Measurements from ENCODE around the gene MEF2A.
"Not testable (repeated sequence)": the region's sequence is repeated elsewhere in the genome, so short reads cannot be mapped to it uniquely, and the experiment has no call there.

The MEF2A gene

DNA sequence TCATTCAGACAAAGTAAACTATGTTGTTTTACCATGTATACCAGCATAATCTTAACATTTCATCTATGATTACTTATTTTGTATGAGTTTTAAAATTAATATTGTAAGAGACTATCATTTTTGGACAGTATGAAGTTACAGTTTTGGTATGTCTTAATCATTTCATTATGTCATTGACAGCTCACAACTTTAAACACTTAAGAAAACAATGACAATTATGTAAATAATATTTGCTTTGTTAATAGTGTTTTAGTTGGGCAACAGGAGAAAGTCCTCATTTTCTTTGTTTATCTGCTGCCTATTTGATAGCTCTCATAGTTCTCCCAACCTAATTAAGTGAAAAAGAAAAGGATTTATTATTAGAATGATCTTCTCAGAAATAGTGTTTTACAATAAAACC, 80.2 kb downstream of the MEF2A start:
- DNase-seq (ENCODE audit: low read depth in 3 of 3): no peak

DNA sequence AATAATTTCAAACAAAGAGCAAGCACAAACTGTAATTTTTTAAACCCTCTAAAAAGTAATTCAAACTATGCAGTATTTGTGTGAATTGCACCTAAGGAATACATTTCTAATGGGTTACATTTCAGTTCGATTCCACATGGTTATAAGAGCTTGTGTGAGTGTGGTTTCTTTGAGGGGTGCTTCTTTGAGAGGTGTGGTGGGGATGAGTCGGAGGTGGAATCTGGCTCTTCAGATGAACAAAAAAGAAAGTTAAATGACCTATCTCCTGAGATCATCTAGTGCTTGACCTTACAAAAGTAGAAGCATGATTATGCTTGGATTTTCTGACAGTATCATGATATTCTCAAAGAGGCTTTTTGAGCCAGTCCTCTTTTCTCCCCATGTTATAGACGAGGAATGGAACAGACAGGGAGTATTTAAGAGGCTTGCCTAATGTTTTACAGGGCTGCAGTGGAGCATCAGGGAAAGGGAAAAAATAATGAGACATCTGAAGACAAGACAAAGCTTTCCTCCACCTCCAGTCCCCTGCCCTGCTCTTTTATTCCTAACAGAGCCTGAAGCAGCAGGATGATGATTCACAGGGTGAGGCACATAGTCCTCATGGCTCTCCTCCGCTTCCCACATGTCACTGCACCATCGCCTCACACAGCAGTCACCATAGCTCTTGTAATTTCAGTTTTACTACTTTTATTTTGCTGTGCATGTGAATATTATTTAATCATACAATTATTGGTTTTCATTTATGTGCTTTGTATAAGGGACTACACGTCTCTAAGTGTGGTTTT, 85.4 kb downstream of the MEF2A start:
- no peak for DNase-seq (ENCODE audit: low read depth in 3 of 3)

DNA sequence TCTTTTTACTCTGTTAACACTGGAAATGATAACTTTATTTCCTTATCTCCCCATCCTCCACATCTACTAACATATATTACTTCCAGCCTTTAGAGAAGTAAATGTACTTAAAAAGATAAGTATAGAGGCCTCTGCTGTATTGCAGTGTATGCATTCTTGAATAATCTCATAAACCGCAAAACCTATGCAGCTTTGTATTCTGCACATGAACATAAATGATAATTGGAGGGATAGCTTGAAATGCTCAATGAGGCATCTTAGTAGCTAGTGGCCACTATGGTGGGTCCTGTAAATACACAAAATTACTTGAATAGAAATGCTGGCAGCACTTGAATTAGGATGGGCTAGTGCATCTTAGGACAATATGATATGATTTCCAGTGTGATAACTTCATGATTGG, 90.4 kb downstream of the MEF2A start:
- no peak for DNase-seq (ENCODE audit: low read depth in 3 of 3)

DNA sequence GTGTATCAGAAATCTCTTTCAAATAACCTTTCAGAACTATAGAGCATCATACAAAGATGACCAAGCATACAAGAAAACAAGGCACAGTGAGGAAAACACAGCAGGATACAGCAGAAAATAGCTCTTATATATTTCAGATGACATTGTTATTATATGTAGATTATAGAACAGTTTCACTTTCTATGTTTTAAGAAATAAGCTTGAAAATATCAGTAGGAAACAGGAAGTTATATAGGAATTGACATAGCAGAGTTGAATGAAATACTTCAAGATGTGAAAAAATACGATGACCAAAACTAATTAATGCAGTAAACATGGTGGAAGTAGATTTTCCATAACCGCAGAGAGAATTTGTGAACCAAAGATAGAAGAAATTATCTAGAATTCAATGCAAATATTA, 92.2 kb downstream of the MEF2A start:
- no peak for DNase-seq (ENCODE audit: low read depth in 3 of 3)

DNA sequence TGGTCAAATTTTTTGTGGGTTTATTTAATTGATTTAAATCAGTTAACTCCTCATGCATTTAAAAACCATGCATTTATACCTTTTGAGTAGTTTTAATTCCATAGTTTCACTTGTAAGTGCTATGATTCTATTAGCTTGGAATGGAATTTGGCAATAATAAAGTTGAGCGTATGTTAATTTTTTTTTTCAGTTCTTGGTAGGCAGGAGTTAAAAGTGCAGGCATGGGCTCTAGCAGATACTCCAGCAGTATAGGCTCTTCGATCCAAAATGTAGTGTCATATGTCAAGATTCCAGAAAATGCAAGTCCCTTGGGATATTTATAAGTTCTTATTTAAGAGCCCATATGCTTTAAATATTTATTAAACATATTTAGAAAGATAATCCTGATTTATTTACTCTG, 97.1 kb downstream of the MEF2A start:
- DNase-seq (ENCODE audit: low read depth in 3 of 3): no peak

DNA sequence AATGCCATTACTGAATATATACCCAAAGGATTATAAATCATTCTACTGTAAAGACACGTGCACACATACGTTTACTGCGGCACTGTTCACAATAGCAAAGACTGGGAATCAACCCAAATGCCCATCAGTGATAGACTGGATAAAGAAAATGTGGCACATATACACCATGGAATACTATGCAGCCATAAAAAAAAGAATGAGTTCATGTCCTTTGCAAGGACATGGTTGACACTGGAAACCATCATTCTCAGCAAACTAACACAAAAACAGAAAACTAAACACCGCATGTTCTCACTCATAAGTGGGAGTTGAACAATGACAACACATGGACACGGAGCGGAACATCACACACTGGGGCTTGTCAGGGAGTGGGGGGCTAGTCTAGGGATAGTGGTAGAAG, 100.3 kb downstream of the MEF2A start:
- not testable (repeated sequence) for DNase-seq (ENCODE audit: low read depth in 3 of 3)

DNA sequence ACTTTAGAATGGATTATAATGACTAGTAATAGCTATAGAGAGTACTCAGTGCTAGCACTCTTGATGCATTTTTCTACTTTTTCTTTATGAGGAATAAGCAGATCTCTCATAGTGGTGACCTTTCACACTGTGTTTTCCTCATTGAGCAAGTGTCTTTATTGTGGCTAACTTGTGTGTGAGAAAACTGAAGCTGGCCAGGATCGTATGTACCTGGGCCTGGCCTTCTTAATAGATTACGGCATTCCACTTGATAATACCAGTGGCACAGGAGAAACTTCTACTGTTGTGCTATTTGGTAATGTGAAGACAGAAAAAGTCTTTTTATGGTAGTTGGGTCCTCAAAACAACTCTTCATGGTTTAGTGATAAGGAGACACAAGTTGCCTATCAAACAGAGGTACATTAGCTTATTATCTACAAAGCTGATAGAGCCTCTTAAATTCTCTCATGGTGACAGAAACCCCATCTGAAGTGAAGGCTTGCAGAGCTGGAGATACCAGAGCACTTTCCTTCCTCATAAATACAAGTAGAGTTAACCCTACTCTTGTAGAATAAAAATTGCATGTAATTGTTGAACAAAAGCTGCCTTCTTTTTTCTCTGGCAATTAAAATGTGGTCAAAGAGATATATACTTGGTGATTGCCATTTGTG, 102.9 kb downstream of the MEF2A start:
- DNase-seq (ENCODE audit: low read depth in 3 of 3): no peak

DNA sequence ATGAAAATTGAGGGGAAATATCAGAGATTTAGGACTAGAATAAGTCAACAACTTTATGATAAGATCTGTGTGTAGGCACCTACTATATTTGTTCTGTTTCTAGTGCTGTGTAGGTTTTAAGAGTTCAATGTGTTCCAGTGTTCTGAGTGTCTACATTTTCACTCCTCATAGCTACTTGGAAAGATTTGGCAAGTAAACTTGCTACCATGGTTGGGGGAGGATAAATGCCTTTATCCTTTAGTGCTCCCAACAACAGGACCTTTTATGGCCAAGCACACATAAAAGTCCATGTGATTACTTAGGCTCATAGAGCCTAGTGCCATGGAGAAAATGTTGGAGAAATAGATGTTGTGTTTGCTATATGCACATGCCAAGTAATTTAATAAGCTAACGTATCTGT, 103.5 kb downstream of the MEF2A start:
- DNase-seq (ENCODE audit: low read depth in 3 of 3): no peak

DNA sequence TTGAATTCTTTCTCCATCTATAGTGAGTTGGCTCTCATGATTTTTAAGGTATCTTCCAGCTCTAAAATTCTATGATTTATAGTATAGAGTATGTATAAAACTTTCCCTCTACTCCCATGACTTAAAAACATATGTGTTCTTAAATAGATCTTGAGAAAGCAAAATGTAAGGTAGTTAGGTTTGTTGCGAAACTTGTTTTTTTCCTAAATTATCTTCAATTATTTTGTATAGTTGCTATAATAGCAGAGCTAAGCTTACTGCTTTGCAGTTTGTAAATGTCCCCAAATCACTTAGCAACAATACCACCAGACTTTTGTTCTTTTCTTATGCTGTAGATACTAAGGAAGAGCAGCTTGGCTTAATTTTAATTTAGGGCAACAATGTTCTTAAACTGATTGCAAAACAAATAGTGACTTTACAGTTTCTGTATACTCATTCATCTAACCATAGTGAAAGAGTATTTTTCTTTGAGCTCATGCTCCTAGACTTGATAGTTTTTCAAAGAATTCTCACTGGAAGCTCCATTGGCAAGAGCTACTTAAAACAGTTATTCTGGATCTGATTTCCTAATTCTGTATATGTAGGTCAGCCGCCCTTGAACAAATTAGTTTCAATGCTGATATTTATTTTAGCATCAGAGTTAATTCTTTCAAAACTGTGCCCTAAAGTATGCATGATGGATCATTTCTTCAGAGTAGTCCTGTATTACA, 106.3 kb downstream of the MEF2A start:
- no peak for DNase-seq (ENCODE audit: low read depth in 3 of 3)

DNA sequence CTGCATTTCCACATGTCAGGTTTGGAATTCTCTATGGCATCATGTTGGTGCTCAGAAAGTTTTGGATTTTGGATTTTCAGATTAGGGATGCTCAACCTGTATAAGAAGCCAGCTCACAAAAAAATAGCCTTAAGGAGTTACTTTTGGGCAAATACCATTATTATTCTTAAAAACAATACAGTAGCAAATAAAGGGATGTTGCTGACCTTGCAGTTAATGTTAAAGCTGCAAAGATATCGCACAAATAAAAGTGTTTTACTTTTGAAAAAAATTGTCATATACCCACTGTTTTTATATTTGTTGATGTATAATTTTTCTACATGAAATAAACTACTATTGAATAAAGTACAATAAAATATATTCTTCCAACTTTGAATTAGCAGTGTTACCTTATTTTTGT, 107.3 kb downstream of the MEF2A start:
- DNase-seq (ENCODE audit: low read depth in 3 of 3): no peak

DNA sequence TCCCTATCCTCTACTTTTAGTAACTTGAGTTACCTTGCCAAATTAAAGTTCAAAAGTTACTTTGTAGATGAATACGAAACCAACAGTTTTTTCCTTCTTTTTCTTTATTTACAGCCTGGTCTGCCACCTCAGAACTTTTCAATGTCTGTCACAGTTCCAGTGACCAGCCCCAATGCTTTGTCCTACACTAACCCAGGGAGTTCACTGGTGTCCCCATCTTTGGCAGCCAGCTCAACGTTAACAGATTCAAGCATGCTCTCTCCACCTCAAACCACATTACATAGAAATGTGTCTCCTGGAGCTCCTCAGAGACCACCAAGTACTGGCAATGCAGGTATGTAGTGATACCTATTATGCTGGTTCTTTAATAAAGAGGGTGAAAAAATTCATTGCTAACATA, 108.5 kb downstream of the MEF2A start:
- no peak for DNase-seq (ENCODE audit: low read depth in 3 of 3)

DNA sequence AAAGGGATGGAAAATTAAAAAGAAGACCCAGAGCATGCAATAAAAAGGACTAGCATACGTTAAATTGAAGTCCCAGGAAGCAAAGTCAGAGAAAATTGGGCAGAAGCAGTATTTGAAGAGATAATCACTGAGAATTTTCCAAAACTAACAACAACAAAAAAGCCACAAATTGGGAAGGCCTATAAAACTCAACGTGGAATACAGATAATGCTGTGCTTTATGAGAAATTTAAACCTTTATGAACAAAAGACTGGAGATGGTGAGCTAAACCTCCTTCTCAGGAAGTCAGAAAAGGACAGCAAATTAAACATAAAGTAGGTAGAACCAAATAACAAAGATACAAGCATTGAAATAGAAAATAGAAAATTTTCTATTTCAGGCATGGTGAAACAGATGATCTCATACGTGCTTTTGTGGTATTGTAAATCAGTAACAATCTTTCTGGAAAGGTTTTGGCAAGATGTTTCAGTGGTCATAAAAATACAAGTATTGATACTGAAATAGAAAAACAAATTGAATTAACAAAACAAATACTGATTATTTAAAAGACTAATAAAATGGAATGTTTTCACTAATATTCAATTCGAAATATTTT, 111.9 kb downstream of the MEF2A start:
- no peak for DNase-seq (ENCODE audit: low read depth in 3 of 3)

DNA sequence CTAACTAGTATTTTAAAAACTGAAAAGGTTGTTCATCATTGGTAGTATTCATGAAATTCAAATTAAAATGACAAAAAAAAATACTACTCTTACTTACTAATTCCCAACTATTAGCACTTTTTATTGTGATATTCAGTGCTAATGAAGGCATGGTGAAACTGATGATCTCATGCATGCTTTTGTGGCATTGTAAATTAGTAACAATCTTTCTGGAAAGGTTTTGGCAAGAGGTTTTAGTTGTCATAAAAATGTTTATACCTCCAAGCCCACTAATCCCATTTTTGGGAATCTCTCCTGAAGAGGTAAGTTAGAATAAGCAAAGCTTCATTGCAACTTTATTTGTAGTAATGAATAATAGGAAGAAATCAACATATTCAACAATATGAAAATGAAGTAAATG, 114.5 kb downstream of the MEF2A start:
- no peak for DNase-seq (ENCODE audit: low read depth in 3 of 3)

DNA sequence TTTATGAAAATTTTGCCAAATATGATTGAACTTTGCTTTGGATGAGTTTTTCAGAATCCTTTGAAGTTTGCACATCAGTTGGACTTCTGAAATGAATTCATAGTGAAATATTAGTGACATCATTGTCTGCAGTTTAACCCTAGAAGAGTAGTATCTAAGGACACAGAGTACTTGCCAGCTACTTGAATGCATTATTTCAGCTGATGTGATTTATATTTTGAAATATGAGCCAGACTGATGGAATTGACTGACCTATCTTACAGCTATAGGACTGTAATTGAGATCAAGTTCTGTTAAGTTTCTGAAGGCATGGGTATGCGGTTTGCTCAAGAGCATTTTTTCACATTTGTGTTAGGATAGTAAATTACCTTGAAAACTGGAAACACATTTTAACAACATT, 116.2 kb downstream of the MEF2A start:
- DNase-seq (ENCODE audit: low read depth in 3 of 3): no peak

DNA sequence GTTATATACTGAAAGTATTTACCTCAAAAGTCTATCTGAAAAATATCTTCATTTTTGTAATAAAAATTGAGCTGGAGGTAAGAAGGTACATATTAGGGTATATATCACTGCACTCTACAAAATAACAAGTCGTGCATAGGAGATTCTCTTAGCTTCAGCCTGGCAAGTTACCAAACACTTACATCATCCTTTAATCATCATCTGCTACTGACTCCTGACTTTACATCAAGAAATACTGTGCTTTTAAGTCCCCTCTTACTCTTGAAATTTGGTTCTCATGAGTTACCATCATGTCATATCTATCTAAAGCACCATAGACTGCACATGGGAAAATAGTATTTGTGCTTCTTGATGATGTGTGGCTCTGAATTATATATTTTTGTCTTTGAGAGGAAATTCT, 116.7 kb downstream of the MEF2A start:
- DNase-seq (ENCODE audit: low read depth in 3 of 3): no peak

DNA sequence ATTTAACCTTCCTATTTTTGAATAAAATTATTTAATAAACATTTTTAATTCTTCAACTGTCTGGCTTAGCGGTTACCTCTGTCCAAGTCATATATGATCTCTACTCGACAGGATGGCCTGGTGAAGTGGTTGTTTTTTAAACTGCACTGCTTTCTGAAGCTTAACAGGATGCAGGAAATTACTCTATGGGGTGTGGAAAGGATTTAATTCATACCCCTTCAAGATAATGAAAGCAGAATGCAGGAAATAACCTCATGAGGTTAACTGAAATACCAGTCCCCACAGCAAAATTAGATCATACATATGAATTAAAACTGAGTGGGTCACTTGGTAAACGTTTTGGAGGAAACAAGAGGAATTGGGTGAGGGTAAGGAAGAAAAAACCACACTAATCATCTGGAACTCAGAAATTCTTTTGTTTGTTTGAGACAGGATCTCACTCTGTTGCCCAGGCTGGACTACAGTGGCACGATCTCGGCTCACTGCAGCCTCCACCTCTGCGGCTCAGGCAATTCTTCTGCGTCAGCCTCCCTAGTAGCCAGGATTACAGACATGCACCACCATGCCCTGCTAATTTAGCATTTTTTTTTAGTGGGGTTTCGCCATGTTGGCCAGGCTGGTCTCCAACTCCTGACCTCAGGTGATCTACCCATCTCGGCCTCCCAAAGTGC, 117.4 kb downstream of the MEF2A start:
- DNase-seq (ENCODE audit: low read depth in 3 of 3): no peak

DNA sequence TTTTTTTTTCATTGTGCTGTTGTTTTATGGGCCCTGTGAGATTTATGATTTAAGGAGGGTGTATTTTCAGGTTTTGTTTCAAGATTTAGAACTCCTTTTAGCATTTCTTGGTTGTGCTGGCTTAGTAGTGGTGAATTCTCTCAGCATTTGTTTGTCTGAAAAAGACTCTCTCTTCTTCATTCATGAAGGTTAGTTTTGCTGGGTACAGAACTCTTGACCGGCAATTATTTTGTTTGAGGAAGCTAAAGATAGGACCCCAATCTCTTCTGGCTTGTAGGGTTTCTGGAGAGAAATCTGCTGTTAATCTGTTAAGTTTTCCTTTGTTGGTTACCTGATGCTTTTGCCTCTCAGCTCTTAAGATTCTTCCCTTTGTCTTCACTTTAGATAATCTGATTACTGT, 120.5 kb downstream of the MEF2A start:
- no peak for DNase-seq (ENCODE audit: low read depth in 3 of 3)

DNA sequence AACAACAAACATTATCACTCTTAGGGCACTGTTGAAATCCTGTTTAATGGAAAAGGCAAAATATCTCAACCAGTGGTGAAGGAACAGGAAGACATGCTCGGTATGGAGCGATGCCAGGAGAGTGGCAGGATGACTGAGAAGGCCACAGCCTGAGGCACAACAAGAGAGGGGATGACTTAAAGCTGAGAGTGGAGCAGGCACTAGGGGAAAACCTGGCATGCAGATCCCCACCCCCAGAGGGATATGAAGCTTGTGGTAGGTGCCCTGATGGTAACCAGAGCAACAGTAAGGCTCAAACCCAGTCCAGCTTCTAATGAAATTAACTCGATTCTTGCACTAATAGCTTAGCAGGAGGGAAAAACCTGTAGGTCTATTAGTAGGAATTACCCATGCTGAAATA, 127.0 kb downstream of the MEF2A start:
- DNase-seq (ENCODE audit: low read depth in 3 of 3): no peak

DNA sequence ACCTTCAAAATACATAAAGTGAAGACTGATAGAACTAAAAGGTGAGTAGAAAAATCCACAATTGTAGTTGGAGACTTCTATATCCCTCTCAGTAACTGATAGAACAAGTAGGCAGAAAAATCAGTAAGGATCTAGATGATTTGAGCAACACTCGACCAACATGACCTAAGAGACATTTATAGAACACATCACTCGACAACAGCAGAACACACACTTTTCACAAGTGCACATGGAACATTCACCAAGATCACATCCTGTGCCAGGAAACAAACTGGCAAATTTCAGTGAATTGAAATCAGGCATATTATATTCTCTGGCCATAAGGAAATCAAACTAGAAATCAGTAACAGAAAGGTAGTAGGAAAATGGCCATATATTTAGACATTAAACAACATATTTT, 130.3 kb downstream of the MEF2A start:
- DNase-seq (ENCODE audit: low read depth in 3 of 3): no peak

DNA sequence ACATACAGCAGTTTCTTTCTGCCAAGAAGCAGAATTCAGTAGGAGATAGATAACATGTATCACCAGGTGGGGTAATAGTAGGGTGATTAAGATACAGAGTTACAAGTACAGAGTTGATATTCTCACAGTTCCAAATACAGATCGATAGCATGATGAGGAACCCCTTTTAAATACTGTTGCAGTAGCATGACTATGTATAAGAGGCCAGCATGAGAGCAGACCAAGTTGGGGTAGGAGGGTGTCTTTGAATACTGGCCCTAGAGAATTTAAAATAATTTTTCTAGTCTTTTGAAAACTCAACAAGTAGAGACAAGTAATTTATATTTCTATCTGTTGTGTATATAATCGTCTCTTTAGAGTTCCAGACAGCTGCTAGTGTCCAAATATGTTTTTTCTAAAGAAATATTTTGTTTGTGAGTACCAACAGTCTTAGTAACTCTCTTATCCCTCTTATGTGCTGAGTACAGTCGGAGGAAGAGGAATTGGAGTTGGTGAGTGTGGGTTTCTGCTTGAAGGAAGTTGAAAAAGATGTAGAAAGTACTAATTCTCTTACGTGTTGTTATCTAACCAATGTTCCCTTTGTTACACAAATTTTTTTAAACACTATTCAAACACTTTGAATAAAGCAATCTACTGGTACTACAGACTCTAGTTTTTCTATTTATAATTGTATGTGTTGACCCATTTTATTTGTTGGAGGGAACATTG, 137.3 kb downstream of the MEF2A start:
- no peak for DNase-seq (ENCODE audit: low read depth in 3 of 3)

Data from stimulated activated CD4-positive, alpha-beta T cell treated with anti-CD3 and anti-CD28 coated beads, TNF-alpha, amount 100 ng/mL, for 48 hours (primary cell).